K562 (cell line): ENCODE measurements around the gene HIPK2. TPM values are rescaled to one million over a fixed set of nuclear protein-coding genes. Genes with fewer than 3 reads are reported as not detected.

Experiments used
- ARID2 ChIP-seq: fragments of 450-650 bp; IDR thresholded peaks from 2 replicates; pipeline ENCODE4 v1.6.1; 2017; ENCODE audit warnings: antibody characterized with exemption, mild to moderate bottlenecking
- BACH1 ChIP-seq: fragments of 200-800 bp; sonication (Bioruptor generic); IDR thresholded peaks from 2 replicates; pipeline ENCODE4 v1.6.1; 2016; ENCODE audit warnings: missing genetic modification characterization, missing compliant biosample characterization
- CHD2 ChIP-seq: IDR thresholded peaks from 2 replicates; pipeline ENCODE4 v1.6.1; 2011; ENCODE audit warnings: low read depth, low read length
- CTBP1 ChIP-seq: fragments of 450-650 bp; IDR thresholded peaks from 2 replicates; pipeline ENCODE4 v1.6.1; 2016; ENCODE audit warnings: borderline replicate concordance
- DIDO1 ChIP-seq: fragments of 450-650 bp; IDR thresholded peaks from 2 replicates; pipeline ENCODE4 v1.6.1; 2016; ENCODE audit warnings: low read depth, missing biosample characterization, missing genetic modification characterization
- DLX4 ChIP-seq: fragments of 250-450 bp; sonication (Bioruptor Pico); IDR thresholded peaks from 2 replicates; pipeline ENCODE4 v1.6.1; 2021; ENCODE audit warnings: mild to moderate bottlenecking
- HDGF ChIP-seq: fragments of 450-650 bp; IDR thresholded peaks from 2 replicates; pipeline ENCODE4 v1.6.1; 2016
- HOXB6 ChIP-seq: fragments of 250-450 bp; sonication (Bioruptor Pico); IDR thresholded peaks from 2 replicates; pipeline ENCODE4 v1.5.1; 2022; ENCODE audit warnings: mild to moderate bottlenecking, borderline replicate concordance
- KDM1A ChIP-seq, 2 experiments: fragments of 450-650 bp; IDR thresholded peaks; 2 replicates each; pipeline ENCODE4 v1.6.1; 2016; ENCODE audit warnings: mild to moderate bottlenecking in 2 of 2
- MCM7 ChIP-seq, 2 experiments: fragments of 450-650 bp; IDR thresholded peaks; 2 replicates each; pipeline ENCODE4 v1.6.1; 2016 to 2018
- NFATC3 ChIP-seq: fragments of 450-650 bp; IDR thresholded peaks from 2 replicates; pipeline ENCODE4 v1.6.1; 2017; ENCODE audit warnings: mild to moderate bottlenecking
- PYGO2 ChIP-seq: fragments of 450-650 bp; IDR thresholded peaks from 2 replicates; pipeline ENCODE4 v1.6.1; 2016; ENCODE audit warnings: mild to moderate bottlenecking, missing genetic modification characterization, moderate library complexity, missing compliant biosample characterization
- SIX5 ChIP-seq, 2 experiments: IDR thresholded peaks; 2 replicates each; pipeline ENCODE4 v1.6.1; 2011; ENCODE audit warnings: low read length in 2 of 2, borderline replicate concordance in 1 of 2, low read depth in 1 of 2, mild to moderate bottlenecking in 1 of 2, moderate library complexity in 1 of 2; ENCODE audit not compliant: insufficient read depth in 1 of 2
- SLC30A9 ChIP-seq: fragments of 250-450 bp; sonication (Bioruptor Pico); IDR thresholded peaks from 2 replicates; pipeline ENCODE4 v1.8.0; 2022; ENCODE audit warnings: mild to moderate bottlenecking, moderate library complexity
- SMARCA5 ChIP-seq: fragments of 450-650 bp; IDR thresholded peaks from 2 replicates; pipeline ENCODE4 v1.6.1; 2016
- SREBF1 ChIP-seq: fragments of 150-350 bp; IDR thresholded peaks from 2 replicates; pipeline ENCODE4 v1.6.1; 2014; ENCODE audit warnings: antibody characterized with exemption, low read depth, low read length, borderline replicate concordance
- STAT5A ChIP-seq: IDR thresholded peaks from 2 replicates; pipeline ENCODE4 v1.6.1; 2012; ENCODE audit warnings: low read length, inconsistent platforms, borderline replicate concordance
- TEAD1 ChIP-seq, 2 experiments: fragments of 450-650 bp in 1 of 2; sonication (generic) in 1 of 2; formaldehyde crosslinking; IDR thresholded peaks; 2 replicates each; pipeline versions ENCODE4 v1.4.0 to v1.8.0; 2020 to 2022; ENCODE audit warnings: mild to moderate bottlenecking in 2 of 2, missing genetic modification reagents in 1 of 2
- U2AF1 ChIP-seq: fragments of 200-400 bp; formaldehyde crosslinking; optimal IDR thresholded peaks from 2 replicates; pipeline ENCODE3; 2017; ENCODE audit warnings: mild to moderate bottlenecking, low read depth, low read length, moderate library complexity
- ZKSCAN1 ChIP-seq: fragments of 150-350 bp; IDR thresholded peaks from 2 replicates; pipeline ENCODE4 v1.6.1; 2016; ENCODE audit warnings: low read depth, low read length
- ZNF143 ChIP-seq: sonication (generic); formaldehyde crosslinking; IDR thresholded peaks from 2 replicates; pipeline ENCODE4 v1.9.0; 2022; ENCODE audit warnings: mild to moderate bottlenecking, missing genetic modification reagents
- ZNF444 ChIP-seq: fragments of 250-450 bp; sonication (Bioruptor Pico); IDR thresholded peaks from 2 replicates; pipeline ENCODE4 v1.4.0; 2020; ENCODE audit warnings: mild to moderate bottlenecking, moderate library complexity
- ZNF586 ChIP-seq: fragments of 450-650 bp; formaldehyde crosslinking; conservative IDR thresholded peaks from 2 replicates; pipeline ENCODE4 v1.4.0; 2020; ENCODE audit warnings: mild to moderate bottlenecking, moderate library complexity
- ZNF76 ChIP-seq: fragments of 250-450 bp; sonication (Bioruptor Pico); IDR thresholded peaks from 2 replicates; pipeline ENCODE4 v1.4.0; 2020; ENCODE audit warnings: mild to moderate bottlenecking, moderate library complexity, borderline replicate concordance
- polyA plus RNA-seq, 8 experiments: library from polyadenylated mRNA; depleted of rRNA in 4 of 8; stranded (reverse) in 5 of 8; unstranded in 3 of 8; fragments of >200 nt; fragmentation: Nextera tagmentation in 2 of 8; fragmentation: Illumina TruSeq in 1 of 8; extraction: Ambion mirVana in 2 of 8; extraction: Trizol in 1 of 8; gene quantifications; 2 replicates each; pipeline versions ENCODE4 v1.2.1 to v1.2.3, GENCODE V29; 2011 to 2014; ENCODE audit warnings: inconsistent platforms in 1 of 8, missing spikeins in 1 of 8
- total RNA-seq, 7 experiments: library from RNA; depleted of rRNA in 6 of 7; stranded (reverse); fragments of >200 nt in 6 of 7; fragmentation: Illumina TruSeq in 2 of 7; extraction: Trizol in 2 of 7; gene quantifications; 2 replicates each; pipeline versions ENCODE4 v1.2.1 to v1.2.3, GENCODE V29; 2011 to 2021; ENCODE audit warnings: low replicate concordance in 1 of 7
- TF ChIP-seq, protein P1 (sequence below): fragments of 450-650 bp; formaldehyde crosslinking; IDR thresholded peaks from 2 replicates; pipeline ENCODE4 v1.4.0; 2022; ENCODE audit warnings: missing genetic modification characterization
- TF ChIP-seq, protein P2 (sequence below), 2 experiments: IDR thresholded peaks; 2 replicates each; pipeline ENCODE4 v1.6.1; 2012; ENCODE audit warnings: improper control_type of control experiment in 2 of 2, low read depth in 2 of 2, low read length in 2 of 2, borderline replicate concordance in 1 of 2
- TF ChIP-seq, protein P3 (sequence below): fragments of 450-650 bp; IDR thresholded peaks from 2 replicates; pipeline ENCODE4 v1.6.1; 2016; ENCODE audit warnings: antibody characterized with exemption

The HIPK2 gene
- total and polyA plus RNA-seq, 9 of the 15 experiments (the other 6 are each of a cell fraction or from before 2014, with no cell fraction given) = 0.69 to 19.8 (median 5.1) TPM

- TF ChIP-seq, protein P1, sequence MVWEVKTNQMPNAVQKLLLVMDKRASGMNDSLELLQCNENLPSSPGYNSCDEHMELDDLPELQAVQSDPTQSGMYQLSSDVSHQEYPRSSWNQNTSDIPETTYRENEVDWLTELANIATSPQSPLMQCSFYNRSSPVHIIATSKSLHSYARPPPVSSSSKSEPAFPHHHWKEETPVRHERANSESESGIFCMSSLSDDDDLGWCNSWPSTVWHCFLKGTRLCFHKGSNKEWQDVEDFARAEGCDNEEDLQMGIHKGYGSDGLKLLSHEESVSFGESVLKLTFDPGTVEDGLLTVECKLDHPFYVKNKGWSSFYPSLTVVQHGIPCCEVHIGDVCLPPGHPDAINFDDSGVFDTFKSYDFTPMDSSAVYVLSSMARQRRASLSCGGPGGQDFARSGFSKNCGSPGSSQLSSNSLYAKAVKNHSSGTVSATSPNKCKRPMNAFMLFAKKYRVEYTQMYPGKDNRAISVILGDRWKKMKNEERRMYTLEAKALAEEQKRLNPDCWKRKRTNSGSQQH = no peak
- TF ChIP-seq U2AF1 = no peak
- no peak for TF ChIP-seq TEAD1 (CRISPR knock-in tag; IDR thresholded peaks at IDR 0.05)
- no peak for TF ChIP-seq ZNF444 (CRISPR knock-in tag)
- TF ChIP-seq ARID2 = no peak
- TF ChIP-seq ZNF143 (CRISPR knock-in tag) = no peak
- TF ChIP-seq KDM1A (IDR thresholded peaks at IDR 0.05) = peak in 1 of 2 experiments; percentile 25; a peak in 1 of 4 replicates
- no peak for TF ChIP-seq HOXB6
- no peak for TF ChIP-seq DLX4 (CRISPR knock-in tag)
- TF ChIP-seq SLC30A9 = no peak
- TF ChIP-seq NFATC3 = no peak
- TF ChIP-seq CHD2 = no peak
- TF ChIP-seq CTBP1 = no peak
- no peak for TF ChIP-seq ZKSCAN1
- no peak for TF ChIP-seq PYGO2 (tag)
- TF ChIP-seq, protein P2, sequence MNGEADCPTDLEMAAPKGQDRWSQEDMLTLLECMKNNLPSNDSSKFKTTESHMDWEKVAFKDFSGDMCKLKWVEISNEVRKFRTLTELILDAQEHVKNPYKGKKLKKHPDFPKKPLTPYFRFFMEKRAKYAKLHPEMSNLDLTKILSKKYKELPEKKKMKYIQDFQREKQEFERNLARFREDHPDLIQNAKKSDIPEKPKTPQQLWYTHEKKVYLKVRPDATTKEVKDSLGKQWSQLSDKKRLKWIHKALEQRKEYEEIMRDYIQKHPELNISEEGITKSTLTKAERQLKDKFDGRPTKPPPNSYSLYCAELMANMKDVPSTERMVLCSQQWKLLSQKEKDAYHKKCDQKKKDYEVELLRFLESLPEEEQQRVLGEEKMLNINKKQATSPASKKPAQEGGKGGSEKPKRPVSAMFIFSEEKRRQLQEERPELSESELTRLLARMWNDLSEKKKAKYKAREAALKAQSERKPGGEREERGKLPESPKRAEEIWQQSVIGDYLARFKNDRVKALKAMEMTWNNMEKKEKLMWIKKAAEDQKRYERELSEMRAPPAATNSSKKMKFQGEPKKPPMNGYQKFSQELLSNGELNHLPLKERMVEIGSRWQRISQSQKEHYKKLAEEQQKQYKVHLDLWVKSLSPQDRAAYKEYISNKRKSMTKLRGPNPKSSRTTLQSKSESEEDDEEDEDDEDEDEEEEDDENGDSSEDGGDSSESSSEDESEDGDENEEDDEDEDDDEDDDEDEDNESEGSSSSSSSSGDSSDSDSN (IDR thresholded peaks at IDR 0.05; ENCODE audit: borderline replicate concordance in 1 of 2, low read depth in 2 of 2, low read length in 2 of 2) = no peak
- no peak for TF ChIP-seq SREBF1
- no peak for TF ChIP-seq HDGF
- TF ChIP-seq, protein P3, sequence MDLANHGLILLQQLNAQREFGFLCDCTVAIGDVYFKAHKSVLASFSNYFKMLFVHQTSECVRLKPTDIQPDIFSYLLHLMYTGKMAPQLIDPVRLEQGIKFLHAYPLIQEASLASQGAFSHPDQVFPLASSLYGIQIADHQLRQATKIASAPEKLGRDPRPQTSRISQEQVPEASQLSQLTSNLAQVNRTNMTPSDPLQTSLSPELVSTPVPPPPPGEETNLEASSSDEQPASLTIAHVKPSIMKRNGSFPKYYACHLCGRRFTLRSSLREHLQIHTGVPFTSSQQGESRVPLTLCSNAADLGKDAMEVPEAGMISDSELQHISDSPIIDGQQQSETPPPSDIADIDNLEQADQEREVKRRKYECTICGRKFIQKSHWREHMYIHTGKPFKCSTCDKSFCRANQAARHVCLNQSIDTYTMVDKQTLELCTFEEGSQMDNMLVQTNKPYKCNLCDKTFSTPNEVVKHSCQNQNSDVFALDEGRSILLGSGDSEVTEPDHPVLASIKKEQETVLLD = no peak
- TF ChIP-seq ZNF76 (CRISPR knock-in tag) = no peak
- no peak for TF ChIP-seq MCM7 (IDR thresholded peaks at IDR 0.05)
- no peak for TF ChIP-seq ZNF586 (CRISPR knock-in tag)
- no peak for TF ChIP-seq DIDO1
- TF ChIP-seq SIX5 (IDR thresholded peaks at IDR 0.05; ENCODE audit: borderline replicate concordance in 1 of 2, insufficient read depth in 1 of 2, low read depth in 1 of 2, low read length in 2 of 2) = no peak
- TF ChIP-seq BACH1 (tag) = no peak
- TF ChIP-seq SMARCA5 = no peak
- 0 out of 2 replicates have a peak, but pooled peaks have one; percentile 16 for TF ChIP-seq STAT5A
These were observed 39.5 kb upstream of the HIPK2 start (continued) for GRCh38 chr7:139817249-139817648.
